BE2C (cell line): ENCODE data around the gene TCEAL2. TPM values are rescaled to one million over a fixed set of nuclear protein-coding genes. Genes with fewer than 3 reads are reported as not detected.
"Not testable (repeated sequence)": the region's sequence is repeated elsewhere in the genome, so short reads cannot be mapped to it uniquely, and the experiment has no call there.

Source experiments
- DNase-seq: peaks from one replicate; pipeline ENCODE4 v3.0.0-alpha.2; 2020
- H3K27me3 ChIP-seq: fragments of 250-450 bp; sonication (Bioruptor Pico); 2 replicates; pipeline ENCODE4 v1.5.1; 2020; ENCODE audit warnings: mild to moderate bottlenecking
- H3K36me3 ChIP-seq: fragments of 250-450 bp; sonication (Bioruptor Pico); 2 replicates; pipeline ENCODE4 v1.5.1; 2020; ENCODE audit warnings: mild to moderate bottlenecking
- H3K4me1 ChIP-seq: fragments of 250-450 bp; sonication (Bioruptor Pico); 2 replicates; pipeline ENCODE4 v1.5.1; 2020
- H3K4me3 ChIP-seq: 2 replicates; pipeline ENCODE4 v1.5.1; 2011; ENCODE audit warnings: low read depth, low read length
- H3K9me3 ChIP-seq: fragments of 250-450 bp; sonication (Bioruptor Pico); 2 replicates; pipeline ENCODE4 v1.5.1; 2020
- polyA plus RNA-seq: library from polyadenylated mRNA; unstranded; fragments of >200 nt; gene quantifications from one replicate; pipeline ENCODE4 v1.2.1, GENCODE V29; 2012; ENCODE audit warnings: low read depth, missing spikeins; ENCODE audit not compliant: insufficient read length, insufficient read depth
- TF ChIP-seq, protein P1 (sequence below): IDR thresholded peaks from 2 replicates; pipeline ENCODE4 v1.5.1; 2012; ENCODE audit warnings: mild to moderate bottlenecking, low read depth, low read length

The TCEAL2 gene
- 0.45 TPM for polyA plus RNA-seq

DNA sequence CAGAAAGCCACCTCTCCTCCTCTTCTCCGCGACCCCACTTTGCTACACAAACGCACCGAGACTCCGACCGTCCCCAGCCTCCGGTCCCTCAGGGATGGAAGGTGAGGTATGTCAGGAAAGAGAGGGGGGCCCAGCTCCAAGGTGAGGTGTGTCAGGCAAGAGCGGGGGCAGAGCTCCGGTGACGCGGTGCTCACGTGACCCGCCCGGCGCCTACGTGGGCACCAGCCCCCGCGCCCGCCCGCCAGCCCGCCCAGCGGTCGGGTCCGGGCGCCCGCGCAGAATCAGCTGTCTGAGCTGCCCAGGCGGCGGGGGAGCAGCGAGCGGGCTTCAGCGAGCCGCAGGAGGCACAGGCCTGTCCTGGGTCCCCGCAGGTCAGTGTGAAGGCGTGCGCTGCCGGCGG is at the start of gene TCEAL2:
Gene TCEAL2 (plus strand): TSS at position 244 of the 400 bp plus-strand sequence. CDS start 1,152 bp downstream, outside the sequence.
- H3K4me3 ChIP-seq = peak within 1 kb of the TSS; percentile 33
- peak; percentile 11 for DNase-seq
- not testable (repeated sequence) for H3K9me3 ChIP-seq, H3K27me3 ChIP-seq, H3K4me1 ChIP-seq, H3K36me3 ChIP-seq

DNA sequence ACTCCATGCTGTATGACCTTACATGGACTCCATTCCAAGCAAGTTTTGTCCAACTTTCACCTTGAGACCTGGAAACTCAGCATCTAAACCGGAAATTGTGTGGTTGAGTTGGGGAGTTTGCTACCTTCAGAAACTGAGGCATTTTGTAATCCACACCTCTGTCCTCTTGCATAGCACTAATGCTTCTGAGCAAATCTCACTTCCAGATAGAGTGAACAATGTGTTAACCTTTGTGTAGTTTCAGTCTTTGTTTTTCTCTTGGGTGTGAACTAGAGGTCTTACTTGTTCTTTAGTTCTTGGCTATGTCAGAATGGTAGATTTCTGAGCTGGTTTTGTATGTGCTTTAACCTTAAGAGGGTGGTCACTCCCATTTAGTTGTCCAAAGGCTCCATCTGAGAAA is 48.1 kb upstream of the TCEAL2 start:
- Histone ChIP-seq H3K9me3 (no peaks in the 10 kb centered on the region), H3K36me3 (no peaks in the 10 kb centered on the region), H3K4me3 (no peak overlapping the region), H3K27me3 (no peaks in the 10 kb centered on the region), H3K4me1 (no peaks in the 10 kb centered on the region)
- TF ChIP-seq, protein P1, sequence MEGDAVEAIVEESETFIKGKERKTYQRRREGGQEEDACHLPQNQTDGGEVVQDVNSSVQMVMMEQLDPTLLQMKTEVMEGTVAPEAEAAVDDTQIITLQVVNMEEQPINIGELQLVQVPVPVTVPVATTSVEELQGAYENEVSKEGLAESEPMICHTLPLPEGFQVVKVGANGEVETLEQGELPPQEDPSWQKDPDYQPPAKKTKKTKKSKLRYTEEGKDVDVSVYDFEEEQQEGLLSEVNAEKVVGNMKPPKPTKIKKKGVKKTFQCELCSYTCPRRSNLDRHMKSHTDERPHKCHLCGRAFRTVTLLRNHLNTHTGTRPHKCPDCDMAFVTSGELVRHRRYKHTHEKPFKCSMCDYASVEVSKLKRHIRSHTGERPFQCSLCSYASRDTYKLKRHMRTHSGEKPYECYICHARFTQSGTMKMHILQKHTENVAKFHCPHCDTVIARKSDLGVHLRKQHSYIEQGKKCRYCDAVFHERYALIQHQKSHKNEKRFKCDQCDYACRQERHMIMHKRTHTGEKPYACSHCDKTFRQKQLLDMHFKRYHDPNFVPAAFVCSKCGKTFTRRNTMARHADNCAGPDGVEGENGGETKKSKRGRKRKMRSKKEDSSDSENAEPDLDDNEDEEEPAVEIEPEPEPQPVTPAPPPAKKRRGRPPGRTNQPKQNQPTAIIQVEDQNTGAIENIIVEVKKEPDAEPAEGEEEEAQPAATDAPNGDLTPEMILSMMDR = no peak
- no peak for DNase-seq

DNA sequence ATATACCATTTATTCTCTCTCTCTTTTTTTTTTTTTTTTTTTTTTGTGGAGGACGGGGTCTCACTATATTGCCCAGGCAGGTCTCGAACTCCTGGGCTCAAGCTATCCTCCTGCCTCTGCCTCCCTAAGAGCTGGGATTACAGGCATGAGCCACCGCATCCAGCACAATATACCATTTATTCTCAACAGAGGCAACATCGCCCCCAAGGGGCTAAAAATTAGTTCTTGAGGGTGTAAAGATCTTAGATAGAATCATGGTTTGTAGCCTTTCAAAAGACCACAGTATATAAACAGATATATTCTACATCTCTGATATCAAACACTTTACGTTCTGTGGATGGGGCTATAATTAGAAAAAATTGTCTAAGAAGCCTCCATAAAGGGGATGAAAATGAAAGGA is 39.8 kb upstream of the TCEAL2 start:
- DNase-seq = no peak
- no peaks in the 10 kb centered on the region for H3K27me3 ChIP-seq
- no peak overlapping the region for H3K4me3 ChIP-seq
- TF ChIP-seq, protein P1 = no peak
- no peaks in the 10 kb centered on the region for H3K9me3 ChIP-seq
- H3K36me3 ChIP-seq = no peaks in the 10 kb centered on the region
- no peaks in the 10 kb centered on the region for H3K4me1 ChIP-seq

DNA sequence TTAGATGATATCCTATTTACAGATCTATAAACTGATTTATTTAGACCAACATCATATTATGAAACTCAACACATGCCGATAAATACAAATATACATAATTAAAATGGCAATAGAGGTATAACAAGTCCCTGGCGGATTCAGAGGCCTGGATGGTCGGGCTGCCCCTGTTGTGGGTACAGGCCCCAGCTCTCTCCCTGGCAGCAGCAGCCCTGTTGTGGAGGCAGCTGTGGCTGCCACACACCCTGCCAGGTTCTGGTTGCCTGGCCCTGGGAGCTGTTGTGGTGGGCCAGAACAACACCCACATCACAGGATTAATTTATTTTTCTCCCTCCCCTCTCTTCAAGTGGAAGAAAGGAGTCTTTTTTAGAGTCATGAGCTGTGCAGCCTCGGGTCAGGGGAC is 12.1 kb upstream of the TCEAL2 start:
- DNase-seq = no peak
- TF ChIP-seq, protein P1 = no peak
- no peaks in the 10 kb centered on the region for H3K9me3 ChIP-seq
- H3K4me3 ChIP-seq = no peak overlapping the region
- H3K36me3 ChIP-seq = no peaks in the 10 kb centered on the region
- no peaks in the 10 kb centered on the region for H3K4me1 ChIP-seq
- H3K27me3 ChIP-seq = no peaks in the 10 kb centered on the region

DNA sequence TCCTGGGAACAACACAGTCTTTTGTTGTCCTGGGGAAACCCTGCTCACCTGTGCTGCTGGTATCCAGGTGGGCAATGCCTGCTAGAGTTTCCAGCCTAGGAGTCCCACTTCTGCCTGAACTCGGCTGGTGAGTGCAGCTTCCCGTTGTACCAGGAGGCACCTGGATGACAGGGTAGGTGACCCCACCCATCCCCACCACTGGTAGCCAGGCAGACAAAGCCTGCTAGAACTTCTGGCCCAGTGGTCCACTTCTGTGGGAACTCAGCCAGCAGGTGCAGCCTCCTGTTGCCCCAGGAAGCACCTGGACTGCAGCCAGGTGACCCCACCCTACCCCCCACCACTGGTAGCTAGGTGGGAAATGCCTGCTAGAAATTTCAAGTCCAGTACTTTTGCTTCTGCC is 9.7 kb upstream of the TCEAL2 start:
- no peak overlapping the region for H3K4me3 ChIP-seq
- H3K36me3 ChIP-seq = no peaks in the 10 kb centered on the region
- no peak for DNase-seq
- no peaks in the 10 kb centered on the region for H3K4me1 ChIP-seq
- H3K27me3 ChIP-seq = no peaks in the 10 kb centered on the region
- no peaks in the 10 kb centered on the region for H3K9me3 ChIP-seq
- TF ChIP-seq, protein P1 = no peak

DNA sequence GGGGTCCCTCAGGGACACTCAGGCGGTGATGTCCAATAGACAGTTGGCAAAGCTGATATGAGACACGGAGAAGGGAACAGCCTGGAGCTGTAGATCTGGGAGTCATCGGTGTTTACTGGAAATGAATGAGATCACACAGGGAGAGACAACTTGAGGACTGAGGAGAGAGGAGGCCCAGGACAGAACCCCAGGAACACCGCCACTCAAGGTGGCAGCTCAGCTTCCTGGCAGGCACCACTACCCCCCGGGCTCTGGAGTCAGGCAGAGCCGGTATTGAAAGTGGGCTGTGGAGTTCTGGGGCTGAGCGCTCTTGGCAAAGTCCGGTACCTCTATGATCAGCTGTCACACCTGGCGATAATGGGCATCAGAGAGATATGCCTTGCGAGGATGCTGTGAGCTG is 465 bp upstream of the TCEAL2 start:
- H3K4me3 ChIP-seq = peak overlapping the region; percentile 33
- DNase-seq, H3K4me1 ChIP-seq, H3K27me3 ChIP-seq, H3K36me3 ChIP-seq, H3K9me3 ChIP-seq: not testable (repeated sequence)

DNA sequence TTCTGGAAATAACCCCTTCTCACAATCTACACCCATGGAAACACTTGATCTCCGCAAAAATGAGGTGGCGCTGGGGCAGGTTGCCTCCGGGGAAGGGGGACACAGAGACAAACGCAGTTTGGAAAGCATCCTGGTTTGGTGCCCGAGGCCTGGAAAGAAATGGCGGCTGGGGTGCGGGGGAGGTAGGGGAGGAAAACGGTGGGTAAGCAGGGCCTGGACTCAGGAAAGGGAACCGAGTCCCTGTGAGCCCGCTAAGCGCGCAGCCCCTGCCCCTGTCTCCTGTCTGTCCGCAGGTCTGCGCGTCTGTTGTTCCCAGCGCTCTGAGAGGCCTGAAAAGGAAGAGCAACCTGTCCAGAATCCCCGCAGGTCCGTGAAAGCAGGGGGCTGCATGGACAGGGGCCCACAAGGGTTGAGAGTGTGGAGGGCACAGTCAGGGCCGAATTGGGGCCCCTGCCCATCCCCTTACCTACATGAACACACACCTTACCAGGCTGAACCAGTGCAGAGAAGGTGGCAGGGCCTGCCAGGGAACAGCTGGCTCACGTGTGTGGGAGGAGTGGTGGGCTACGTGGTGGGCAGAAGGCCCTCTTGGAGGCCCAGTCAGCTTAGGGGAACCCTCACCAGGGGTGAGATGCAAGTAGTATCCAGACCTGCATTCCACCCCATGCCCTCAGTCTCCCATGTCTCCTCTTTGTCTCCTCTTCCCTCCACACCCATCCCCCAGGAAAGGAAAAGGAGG is 770 bp downstream of the TCEAL2 start:
- H3K27me3 ChIP-seq, H3K36me3 ChIP-seq, DNase-seq, H3K4me3 ChIP-seq, H3K4me1 ChIP-seq, H3K9me3 ChIP-seq: not testable (repeated sequence)
